Measurements from ENCODE around the gene SLC25A28.

- TF ChIP-seq EZH2 (IDR thresholded peaks at IDR 0.05; ENCODE audit: low read depth, unreplicated experiment) (no peak), STAT1 (IDR thresholded peaks at IDR 0.05; ENCODE audit: unreplicated experiment) (no peak), CTCF (conservative IDR thresholded peaks at IDR 0.05; ENCODE audit: low read depth in 2 of 2) (no peak), JUNB (IDR thresholded peaks at IDR 0.05; ENCODE audit: unreplicated experiment) (no peak), CREB1 (CRISPR knock-in tag; IDR thresholded peaks at IDR 0.05; ENCODE audit: low read depth) (no peak)
- TF ChIP-seq, protein P1, sequence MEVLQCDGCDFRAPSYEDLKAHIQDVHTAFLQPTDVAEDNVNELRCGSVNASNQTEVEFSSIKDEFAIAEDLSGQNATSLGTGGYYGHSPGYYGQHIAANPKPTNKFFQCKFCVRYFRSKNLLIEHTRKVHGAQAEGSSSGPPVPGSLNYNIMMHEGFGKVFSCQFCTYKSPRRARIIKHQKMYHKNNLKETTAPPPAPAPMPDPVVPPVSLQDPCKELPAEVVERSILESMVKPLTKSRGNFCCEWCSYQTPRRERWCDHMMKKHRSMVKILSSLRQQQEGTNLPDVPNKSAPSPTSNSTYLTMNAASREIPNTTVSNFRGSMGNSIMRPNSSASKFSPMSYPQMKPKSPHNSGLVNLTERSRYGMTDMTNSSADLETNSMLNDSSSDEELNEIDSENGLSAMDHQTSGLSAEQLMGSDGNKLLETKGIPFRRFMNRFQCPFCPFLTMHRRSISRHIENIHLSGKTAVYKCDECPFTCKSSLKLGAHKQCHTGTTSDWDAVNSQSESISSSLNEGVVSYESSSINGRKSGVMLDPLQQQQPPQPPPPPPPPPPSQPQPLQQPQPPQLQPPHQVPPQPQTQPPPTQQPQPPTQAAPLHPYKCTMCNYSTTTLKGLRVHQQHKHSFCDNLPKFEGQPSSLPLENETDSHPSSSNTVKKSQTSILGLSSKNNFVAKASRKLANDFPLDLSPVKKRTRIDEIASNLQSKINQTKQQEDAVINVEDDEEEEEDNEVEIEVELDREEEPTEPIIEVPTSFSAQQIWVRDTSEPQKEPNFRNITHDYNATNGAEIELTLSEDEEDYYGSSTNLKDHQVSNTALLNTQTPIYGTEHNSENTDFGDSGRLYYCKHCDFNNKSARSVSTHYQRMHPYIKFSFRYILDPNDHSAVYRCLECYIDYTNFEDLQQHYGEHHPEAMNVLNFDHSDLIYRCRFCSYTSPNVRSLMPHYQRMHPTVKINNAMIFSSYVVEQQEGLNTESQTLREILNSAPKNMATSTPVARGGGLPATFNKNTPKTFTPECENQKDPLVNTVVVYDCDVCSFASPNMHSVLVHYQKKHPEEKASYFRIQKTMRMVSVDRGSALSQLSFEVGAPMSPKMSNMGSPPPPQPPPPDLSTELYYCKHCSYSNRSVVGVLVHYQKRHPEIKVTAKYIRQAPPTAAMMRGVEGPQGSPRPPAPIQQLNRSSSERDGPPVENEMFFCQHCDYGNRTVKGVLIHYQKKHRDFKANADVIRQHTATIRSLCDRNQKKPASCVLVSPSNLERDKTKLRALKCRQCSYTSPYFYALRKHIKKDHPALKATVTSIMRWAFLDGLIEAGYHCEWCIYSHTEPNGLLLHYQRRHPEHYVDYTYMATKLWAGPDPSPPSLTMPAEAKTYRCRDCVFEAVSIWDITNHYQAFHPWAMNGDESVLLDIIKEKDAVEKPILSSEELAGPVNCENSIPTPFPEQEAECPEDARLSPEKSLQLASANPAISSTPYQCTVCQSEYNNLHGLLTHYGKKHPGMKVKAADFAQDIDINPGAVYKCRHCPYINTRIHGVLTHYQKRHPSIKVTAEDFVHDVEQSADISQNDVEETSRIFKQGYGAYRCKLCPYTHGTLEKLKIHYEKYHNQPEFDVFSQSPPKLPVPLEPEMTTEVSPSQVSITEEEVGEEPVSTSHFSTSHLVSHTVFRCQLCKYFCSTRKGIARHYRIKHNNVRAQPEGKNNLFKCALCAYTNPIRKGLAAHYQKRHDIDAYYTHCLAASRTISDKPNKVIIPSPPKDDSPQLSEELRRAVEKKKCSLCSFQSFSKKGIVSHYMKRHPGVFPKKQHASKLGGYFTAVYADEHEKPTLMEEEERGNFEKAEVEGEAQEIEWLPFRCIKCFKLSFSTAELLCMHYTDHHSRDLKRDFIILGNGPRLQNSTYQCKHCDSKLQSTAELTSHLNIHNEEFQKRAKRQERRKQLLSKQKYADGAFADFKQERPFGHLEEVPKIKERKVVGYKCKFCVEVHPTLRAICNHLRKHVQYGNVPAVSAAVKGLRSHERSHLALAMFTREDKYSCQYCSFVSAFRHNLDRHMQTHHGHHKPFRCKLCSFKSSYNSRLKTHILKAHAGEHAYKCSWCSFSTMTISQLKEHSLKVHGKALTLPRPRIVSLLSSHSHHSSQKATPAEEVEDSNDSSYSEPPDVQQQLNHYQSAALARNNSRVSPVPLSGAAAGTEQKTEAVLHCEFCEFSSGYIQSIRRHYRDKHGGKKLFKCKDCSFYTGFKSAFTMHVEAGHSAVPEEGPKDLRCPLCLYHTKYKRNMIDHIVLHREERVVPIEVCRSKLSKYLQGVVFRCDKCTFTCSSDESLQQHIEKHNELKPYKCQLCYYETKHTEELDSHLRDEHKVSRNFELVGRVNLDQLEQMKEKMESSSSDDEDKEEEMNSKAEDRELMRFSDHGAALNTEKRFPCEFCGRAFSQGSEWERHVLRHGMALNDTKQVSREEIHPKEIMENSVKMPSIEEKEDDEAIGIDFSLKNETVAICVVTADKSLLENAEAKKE (CRISPR knock-in tag; IDR thresholded peaks at IDR 0.05): no peak
Observed at GRCh38 chr10:99629625-99629978, 9.4 kb upstream of the SLC25A28 start.
